ENCODE results near the gene PDE3B. TPM values are rescaled to one million over a fixed set of nuclear protein-coding genes. Genes with fewer than 3 reads are reported as not detected.

Gene PDE3B
- total RNA-seq, 2 donors from 2014 or later, result 9.4 to 11.7 TPM

GRCh38 chr11:14884667-14885273 is 241.2 kb downstream of the PDE3B start:
- peaks cover 6% of the 10 kb centered on the region for H3K4me1 ChIP-seq (ENCODE audit: control insufficient read depth, insufficient read depth, low read length)
- Mint-ChIP-seq H3K9me3 (peaks cover 7% of the 10 kb centered on the region), H3K27ac (no peak overlapping the region), H3K27me3 (ENCODE audit: insufficient read depth) (peaks cover 20% of the 10 kb centered on the region), H3K4me3 (no peak overlapping the region), H3K36me3 (ENCODE audit: low read depth) (peaks cover 9% of the 10 kb centered on the region), H3K4me1 (peaks cover 23% of the 10 kb centered on the region)
- H3K27me3 ChIP-seq (ENCODE audit: control insufficient read depth, insufficient read depth, low read length, poor library complexity, severe bottlenecking), result peaks cover 6% of the 10 kb centered on the region
- H3K27ac ChIP-seq (ENCODE audit: low read depth, low read length), result no peak overlapping the region
- H3K4me3 ChIP-seq (ENCODE audit: low read length), result no peak overlapping the region
- no peaks in the 10 kb centered on the region for H3K36me3 ChIP-seq (ENCODE audit: control insufficient read depth, insufficient read depth, low read length)
- 88 to 100% methylated on average over 1 of the region's 1 CpG for WGBS, 2 experiments (ENCODE audit: insufficient coverage in 1 of 2, insufficient read length in 1 of 2)
- no peak overlapping the region for H3K9ac ChIP-seq (ENCODE audit: extremely low read depth, low read length, poor library complexity, severe bottlenecking)
- H3K9me3 ChIP-seq (ENCODE audit: control insufficient read depth, low read length), result no peaks in the 10 kb centered on the region
- TF ChIP-seq CTCF (conservative IDR thresholded peaks at IDR 0.05), result no peak
- no peak for DNase-seq

- H3K9me3 ChIP-seq (ENCODE audit: control insufficient read depth, low read length), result no peaks in the 10 kb centered on the region
- peaks cover 34% of the 10 kb centered on the region for H3K27me3 Mint-ChIP-seq (ENCODE audit: insufficient read depth)
- peaks cover 6% of the 10 kb centered on the region for H3K27me3 ChIP-seq (ENCODE audit: control insufficient read depth, insufficient read depth, low read length, poor library complexity, severe bottlenecking)
- no peak overlapping the region for H3K4me3 Mint-ChIP-seq
- H3K9me3 Mint-ChIP-seq, result peaks cover 16% of the 10 kb centered on the region
- no peak overlapping the region for H3K9ac ChIP-seq (ENCODE audit: extremely low read depth, low read length, poor library complexity, severe bottlenecking)
- peaks cover 6% of the 10 kb centered on the region for H3K4me1 ChIP-seq (ENCODE audit: control insufficient read depth, insufficient read depth, low read length)
- no peak for TF ChIP-seq CTCF (conservative IDR thresholded peaks at IDR 0.05)
- no peaks in the 10 kb centered on the region for H3K36me3 ChIP-seq (ENCODE audit: control insufficient read depth, insufficient read depth, low read length)
- 35 to 100% methylated on average over 1 of the region's 1 CpG for WGBS, 2 experiments (ENCODE audit: insufficient coverage in 1 of 2, insufficient read length in 1 of 2)
- no peak overlapping the region for H3K27ac ChIP-seq (ENCODE audit: low read depth, low read length)
- no peak overlapping the region for H3K27ac Mint-ChIP-seq
- H3K4me1 Mint-ChIP-seq, result peaks cover 23% of the 10 kb centered on the region
- peaks cover 12% of the 10 kb centered on the region for H3K36me3 Mint-ChIP-seq (ENCODE audit: low read depth)
- peak overlapping the region; percentile 48 for H3K4me3 ChIP-seq (ENCODE audit: low read length)
- no peak for DNase-seq
Observed at GRCh38 chr11:14886513-14886912, 242.9 kb downstream of the PDE3B start.

- peak overlapping the region; percentile 90 for H3K27ac Mint-ChIP-seq
- H3K36me3 Mint-ChIP-seq (ENCODE audit: low read depth), result peaks cover 4% of the 10 kb centered on the region
- H3K4me1 Mint-ChIP-seq, result peaks cover 13% of the 10 kb centered on the region
- H3K27ac ChIP-seq (ENCODE audit: low read depth, low read length), result peak overlapping the region; percentile 31
- H3K36me3 ChIP-seq (ENCODE audit: control insufficient read depth, insufficient read depth, low read length), result no peaks in the 10 kb centered on the region
- peaks cover 14% of the 10 kb centered on the region for H3K9me3 Mint-ChIP-seq
- peaks cover 45% of the 10 kb centered on the region for H3K27me3 Mint-ChIP-seq (ENCODE audit: insufficient read depth)
- peak; percentile 96 for DNase-seq
- peak overlapping the region; percentile 48 for H3K9ac ChIP-seq (ENCODE audit: extremely low read depth, low read length, poor library complexity, severe bottlenecking)
- no peaks in the 10 kb centered on the region for H3K4me1 ChIP-seq (ENCODE audit: control insufficient read depth, insufficient read depth, low read length)
- WGBS, 2 experiments (ENCODE audit: insufficient coverage in 1 of 2, insufficient read length in 1 of 2), result 2 to 3% methylated on average over 47 to 67 of the region's 67 CpGs
- peak overlapping the region; percentile 87 for H3K4me3 ChIP-seq (ENCODE audit: low read length)
- peak overlapping the region; percentile 79 for H3K4me3 Mint-ChIP-seq
- H3K27me3 ChIP-seq (ENCODE audit: control insufficient read depth, insufficient read depth, low read length, poor library complexity, severe bottlenecking), result peaks cover 6% of the 10 kb centered on the region
- peaks cover 13% of the 10 kb centered on the region for H3K9me3 ChIP-seq (ENCODE audit: control insufficient read depth, low read length)
- no peak for TF ChIP-seq CTCF (conservative IDR thresholded peaks at IDR 0.05)
Observed at GRCh38 chr11:14891143-14892035, 247.8 kb downstream of the PDE3B start.
